H1 (cell line): ENCODE measurements around the gene MTFR1L. TPM values are rescaled to one million over a fixed set of nuclear protein-coding genes. Genes with fewer than 3 reads are reported as not detected.

ENCODE experiments used
- CTCF ChIA-PET: fragments of 300-600 bp; sonication (Branson Sonifier 250); formaldehyde crosslinking; loops from one replicate; lab custom pipeline; 2021; ENCODE audit not compliant: partially characterized antibody; lab: Charles Lee
- POLR2A ChIA-PET: fragments of 300-600 bp; sonication (Branson Sonifier 250); formaldehyde crosslinking; loops from one replicate; lab custom pipeline; 2021; ENCODE audit warnings: inconsistent platforms; ENCODE audit not compliant: partially characterized antibody; lab: Charles Lee
- DNase-seq, 2 experiments: peaks; one replicate each; pipeline versions ENCODE4 v3.0.0 to v3.0.0-alpha.2; 2010 to 2022; ENCODE audit warnings: low spot score in 2 of 2, low read depth in 1 of 2, mixed read lengths in 1 of 2
- FAIRE-seq: peaks from 2 replicates; lab custom pipeline; 2011; peaks lifted over from hg19 to GRCh38; lab: Jason Lieb, UNC
- H2AFZ ChIP-seq: 2 replicates; pipeline ENCODE4 v1.8.1; 2012; ENCODE audit warnings: low read length, inconsistent platforms
- H2AK5ac ChIP-seq: 2 replicates; pipeline ENCODE4 v1.6.1; 2013; ENCODE audit warnings: low read depth, low read length
- H2BK120ac ChIP-seq: replicated peaks from 2 replicates; pipeline ENCODE3; 2013; ENCODE audit warnings: low read depth, low read length, inconsistent platforms
- H2BK12ac ChIP-seq: 2 replicates; pipeline ENCODE4 v1.6.1; 2013; ENCODE audit warnings: low read depth, low read length
- H2BK15ac ChIP-seq: 2 replicates; pipeline ENCODE4 v1.6.1; 2013; ENCODE audit warnings: low read length
- H2BK20ac ChIP-seq: 2 replicates; pipeline ENCODE4 v1.6.1; 2013; ENCODE audit warnings: low read length
- H2BK5ac ChIP-seq: 2 replicates; pipeline ENCODE4 v1.6.1; 2013; ENCODE audit warnings: low read depth, low read length
- H3K14ac ChIP-seq: 2 replicates; pipeline ENCODE4 v1.6.1; 2013; ENCODE audit warnings: inconsistent platforms; ENCODE audit not compliant: insufficient read length
- H3K18ac ChIP-seq: 2 replicates; pipeline ENCODE4 v1.6.1; 2013; ENCODE audit warnings: low read length; ENCODE audit errors: extremely low read depth
- H3K23ac ChIP-seq: 2 replicates; pipeline ENCODE4 v1.6.1; 2013; ENCODE audit warnings: inconsistent platforms; ENCODE audit not compliant: insufficient read length
- H3K23me2 ChIP-seq: 2 replicates; pipeline ENCODE4 v1.6.1; 2013; ENCODE audit warnings: low read depth, low read length
- H3K27ac ChIP-seq: 2 replicates; pipeline ENCODE4 v1.6.1; 2011; ENCODE audit warnings: low read depth, low read length, inconsistent platforms
- H3K27me3 ChIP-seq, 4 experiments: replicated peaks in 1 of 4; 1 replicate in 1 of 4; 2 replicates in 3 of 4; pipeline versions ENCODE4 v1.6.1 to v1.8.1; 2011 to 2013; ENCODE audit warnings: low read length in 3 of 4, mild to moderate bottlenecking in 3 of 4, inconsistent platforms in 2 of 4, mixed read lengths in 2 of 4, moderate library complexity in 1 of 4; ENCODE audit not compliant: control insufficient read depth in 3 of 4, insufficient read depth in 3 of 4; ENCODE audit errors: extremely low read depth in 1 of 4
- H3K36me3 ChIP-seq, 4 experiments: 2 replicates each; pipeline versions ENCODE4 v1.6.1 to v1.8.1; 2011 to 2013; ENCODE audit warnings: mild to moderate bottlenecking in 4 of 4, low read length in 3 of 4, moderate library complexity in 2 of 4, control low read depth in 1 of 4, inconsistent platforms in 1 of 4; ENCODE audit not compliant: insufficient read depth in 4 of 4, control insufficient read depth in 2 of 4
- H3K4ac ChIP-seq: replicated peaks from 2 replicates; pipeline ENCODE3; 2013; ENCODE audit warnings: low read length, low read depth, mixed read lengths, inconsistent platforms; ENCODE audit not compliant: insufficient read length
- H3K4me1 ChIP-seq, 4 experiments: replicated peaks in 1 of 4; 1 replicate in 1 of 4; 2 replicates in 3 of 4; pipeline versions ENCODE4 v1.6.1 to v1.8.1; 2011 to 2013; ENCODE audit warnings: low read length in 3 of 4, inconsistent platforms in 2 of 4, mixed read lengths in 1 of 4; ENCODE audit not compliant: insufficient read depth in 4 of 4, control insufficient read depth in 3 of 4
- H3K4me2 ChIP-seq, 2 experiments: 2 replicates each; pipeline versions ENCODE4 v1.6.1 to v1.8.1; 2011 to 2013; ENCODE audit warnings: low read depth in 2 of 2, low read length in 2 of 2, control low read depth in 1 of 2, inconsistent platforms in 1 of 2, mild to moderate bottlenecking in 1 of 2; ENCODE audit not compliant: insufficient read depth in 1 of 2
- H3K4me3 ChIP-seq, 4 experiments: fragments of 200-600, 300-600 bp in 1 of 4; sonication (generic), shearing (Covaris generic), sonication (Bioruptor Twin) in 1 of 4; 2 replicates each; pipeline versions ENCODE4 v1.5.1 to v1.8.1; 2011 to 2016; ENCODE audit warnings: low read length in 4 of 4, low read depth in 3 of 4, control low read depth in 2 of 4, inconsistent platforms in 2 of 4, mild to moderate bottlenecking in 2 of 4, mixed read lengths in 1 of 4, moderate library complexity in 1 of 4; ENCODE audit not compliant: insufficient read depth in 2 of 4; ENCODE audit errors: extremely low read depth in 1 of 4
- H3K56ac ChIP-seq: replicated peaks from 2 replicates; pipeline ENCODE3; 2013; ENCODE audit warnings: low read depth, mild to moderate bottlenecking, mixed read lengths, low read length, inconsistent platforms; ENCODE audit not compliant: insufficient read length
- H3K79me1 ChIP-seq: 2 replicates; pipeline ENCODE4 v1.6.1; 2013; ENCODE audit warnings: low read depth, low read length, control low read depth
- H3K79me2 ChIP-seq, 2 experiments: 2 replicates each; pipeline versions ENCODE4 v1.6.1 to v1.8.1; 2012 to 2013; ENCODE audit warnings: low read length in 2 of 2, mild to moderate bottlenecking in 2 of 2, inconsistent platforms in 1 of 2; ENCODE audit not compliant: insufficient read depth in 2 of 2, control insufficient read depth in 1 of 2
- H3K9ac ChIP-seq, 4 experiments: replicated peaks in 1 of 4; 1 replicate in 1 of 4; 2 replicates in 3 of 4; pipeline versions ENCODE4 v1.6.1 to v1.8.1; 2011 to 2013; ENCODE audit warnings: low read depth in 3 of 4, low read length in 3 of 4, control low read depth in 2 of 4, mild to moderate bottlenecking in 2 of 4, moderate library complexity in 2 of 4, inconsistent platforms in 1 of 4; ENCODE audit errors: extremely low read depth in 1 of 4
- H3K9me3 ChIP-seq, 2 experiments: 2 replicates each; pipeline versions ENCODE4 v1.6.1 to v1.8.1; 2012 to 2013; ENCODE audit warnings: mild to moderate bottlenecking in 2 of 2, moderate library complexity in 2 of 2, control low read depth in 1 of 2, inconsistent platforms in 1 of 2, low read depth in 1 of 2, low read length in 1 of 2, mixed read lengths in 1 of 2; ENCODE audit not compliant: insufficient read depth in 2 of 2
- H4K20me1 ChIP-seq, 2 experiments: replicated peaks in 1 of 2; 2 replicates each; pipeline versions ENCODE3 to v1.8.1; 2011 to 2013; ENCODE audit warnings: inconsistent platforms in 2 of 2, low read length in 2 of 2, mild to moderate bottlenecking in 1 of 2; ENCODE audit not compliant: insufficient read depth in 2 of 2, control insufficient read depth in 1 of 2
- H4K5ac ChIP-seq: 2 replicates; pipeline ENCODE4 v1.6.1; 2013; ENCODE audit warnings: low read length, low read depth, mixed read lengths, inconsistent platforms; ENCODE audit not compliant: insufficient read length
- H4K8ac ChIP-seq: 2 replicates; pipeline ENCODE4 v1.8.0; 2013; ENCODE audit warnings: mild to moderate bottlenecking, moderate library complexity, low read length, inconsistent platforms; ENCODE audit not compliant: insufficient read depth; ENCODE audit errors: extremely low read depth
- H4K91ac ChIP-seq: replicated peaks from 2 replicates; pipeline ENCODE3; 2013; ENCODE audit warnings: low read length, mixed read lengths, inconsistent platforms; ENCODE audit not compliant: insufficient read length
- BACH1 ChIP-seq: IDR thresholded peaks from 2 replicates; pipeline ENCODE4 v1.6.1; 2012; ENCODE audit warnings: low read length, improper control_type of control experiment
- GABPA ChIP-seq: IDR thresholded peaks from 2 replicates; pipeline ENCODE4 v1.6.1; 2011; ENCODE audit warnings: mild to moderate bottlenecking, low read length, moderate library complexity, borderline replicate concordance; ENCODE audit not compliant: insufficient read depth
- NANOG ChIP-seq: IDR thresholded peaks from 2 replicates; pipeline ENCODE4 v1.6.1; 2011; ENCODE audit warnings: low read length, low read depth, mild to moderate bottlenecking, inconsistent platforms; ENCODE audit not compliant: insufficient read depth, poor library complexity, severe bottlenecking
- ZNF274 ChIP-seq: IDR thresholded peaks from 2 replicates; pipeline ENCODE4 v1.7.0; 2012; ENCODE audit warnings: low read length, borderline replicate concordance; ENCODE audit errors: extremely low read depth
- WGBS, 2 experiments: shearing (Covaris generic) in 1 of 2; methylation state at CpG; one replicate each; pipeline versions ENCODE4 v1.1.6 to v1.1.7; 2013 to 2015; ENCODE audit warnings: low lambda C conversion rate in 2 of 2, mixed read lengths in 2 of 2, inconsistent platforms in 1 of 2, low coverage in 1 of 2, missing lambda C conversion rate in 1 of 2; ENCODE audit not compliant: insufficient replicate concordance in 2 of 2, insufficient coverage in 1 of 2, insufficient read length in 1 of 2; ENCODE audit errors: extremely low coverage in 1 of 2, missing lambda C conversion rate in 1 of 2; 5-methylcytosine and 5-hydroxymethylcytosine counted together
- polyA plus RNA-seq, 7 experiments: library from polyadenylated mRNA; depleted of rRNA in 3 of 7; stranded (reverse) in 5 of 7; unstranded in 2 of 7; fragments of >200 nt in 5 of 7; fragments of 200-250 nt in 2 of 7; gene quantifications; 1 replicate in 5 of 7; 2 replicates in 1 of 7; 4 replicates in 1 of 7; pipeline versions ENCODE4 v1.2.1 to v1.2.3, GENCODE V29; 2011 to 2013; ENCODE audit warnings: missing spikeins in 2 of 7, mixed read lengths in 2 of 7
- total RNA-seq: library from RNA; stranded (reverse); fragmentation: NEBNext Ultra II Directional; extraction: Animal tissue kit (Norgen Biotek cat#: 25700); gene quantifications from 2 replicates; pipeline ENCODE4 v1.2.1, GENCODE V29; 2021

Gene MTFR1L
- total and polyA plus RNA-seq, 2 of the 8 experiments (the other 6 are each of a cell fraction or from before 2014, with no cell fraction given), result 20.8 to 23.1 TPM

DNA sequence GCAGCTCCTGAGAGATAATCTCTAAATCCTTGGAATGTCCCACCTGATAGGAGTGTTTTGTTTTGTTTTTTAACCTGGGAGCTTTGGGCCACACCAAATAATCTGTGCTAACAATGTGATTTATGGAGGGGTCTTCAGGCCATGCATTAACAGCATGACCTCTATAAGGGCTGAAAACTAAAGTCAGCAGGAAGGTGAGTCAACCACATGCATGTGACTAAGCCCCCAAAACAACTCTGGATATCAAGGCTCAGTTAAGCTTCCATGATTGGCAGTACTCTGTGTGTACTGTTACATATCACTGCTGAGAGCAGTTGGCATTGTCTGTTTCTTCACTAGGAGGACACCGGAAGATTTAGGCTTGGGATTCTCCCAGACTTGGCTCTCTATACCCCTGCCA is 28.8 kb downstream of the MTFR1L start:
- H4K8ac ChIP-seq, result no peak overlapping the region
- no peak overlapping the region for H3K4ac ChIP-seq
- H3K23me2 ChIP-seq, result no peaks in the 10 kb centered on the region
- H3K27ac ChIP-seq, result no peak overlapping the region
- no peak overlapping the region for H4K91ac ChIP-seq
- no peak overlapping the region for H3K4me2 ChIP-seq
- no peak overlapping the region for H4K5ac ChIP-seq
- DNase-seq, result no peak
- peaks cover 0 to 83% of the 10 kb centered on the region in 2 experiments; a peak in 3 of 4 replicates for H3K79me2 ChIP-seq
- no peak overlapping the region for H2AFZ ChIP-seq
- no peak overlapping the region for H3K23ac ChIP-seq
- peaks cover 0 to 3% (median under 1%) of the 10 kb centered on the region in 4 experiments; a peak in 2 of 7 replicates for H3K4me1 ChIP-seq
- no peak for FAIRE-seq
- H2BK5ac ChIP-seq, result no peak overlapping the region
- H3K79me1 ChIP-seq, result peaks cover 5% of the 10 kb centered on the region
- no peak overlapping the region for H3K56ac ChIP-seq
- H3K4me3 ChIP-seq, result no peak overlapping the region
- POLR2A ChIA-PET, result interaction anchor here (0.6 to 2.1 kb wide), 6 partner anchors 8 to 52 kb away, joined by 3 to 9 read pairs (median 3); no protein-coding TSS in a partner anchor
- CTCF ChIA-PET, result interaction anchor here (0.8 to 2.9 kb wide), 4 partner anchors 9 to 47 kb away, joined by 3 to 9 read pairs (median 4); no protein-coding TSS in a partner anchor
- H3K9me3 ChIP-seq, result no peaks in the 10 kb centered on the region
- no peak overlapping the region for H2BK12ac ChIP-seq
- H2AK5ac ChIP-seq, result no peak overlapping the region
- WGBS, 2 experiments, result 75% methylated on average over 1 of the region's 1 CpG; no CpG with 5 or more reads in 1 of the 2 experiments
- H3K9ac ChIP-seq, result no peak overlapping the region
- H2BK20ac ChIP-seq, result no peak overlapping the region
- H2BK15ac ChIP-seq, result no peak overlapping the region
- no peak overlapping the region for H3K18ac ChIP-seq
- H3K14ac ChIP-seq, result no peak overlapping the region
- H4K20me1 ChIP-seq, result peaks cover 0 to 4% of the 10 kb centered on the region in 2 experiments
- no peak overlapping the region for H2BK120ac ChIP-seq
- H3K27me3 ChIP-seq, result no peaks in the 10 kb centered on the region
- H3K36me3 ChIP-seq, result no peaks in the 10 kb centered on the region; a peak in 1 of 8 replicates
- TF ChIP-seq BACH1 (no peak), GABPA (no peak), ZNF274 (no peak), NANOG (no peak)
